ENCODE measurements around the gene RPLP2. TPM values are rescaled to one million over a fixed set of nuclear protein-coding genes. Genes with fewer than 3 reads are reported as not detected.

RPLP2 gene
- total and polyA plus RNA-seq, 2 of the 4 experiments (the other 2 are of a cell fraction): 59.9 to 1,897 TPM

DNA sequence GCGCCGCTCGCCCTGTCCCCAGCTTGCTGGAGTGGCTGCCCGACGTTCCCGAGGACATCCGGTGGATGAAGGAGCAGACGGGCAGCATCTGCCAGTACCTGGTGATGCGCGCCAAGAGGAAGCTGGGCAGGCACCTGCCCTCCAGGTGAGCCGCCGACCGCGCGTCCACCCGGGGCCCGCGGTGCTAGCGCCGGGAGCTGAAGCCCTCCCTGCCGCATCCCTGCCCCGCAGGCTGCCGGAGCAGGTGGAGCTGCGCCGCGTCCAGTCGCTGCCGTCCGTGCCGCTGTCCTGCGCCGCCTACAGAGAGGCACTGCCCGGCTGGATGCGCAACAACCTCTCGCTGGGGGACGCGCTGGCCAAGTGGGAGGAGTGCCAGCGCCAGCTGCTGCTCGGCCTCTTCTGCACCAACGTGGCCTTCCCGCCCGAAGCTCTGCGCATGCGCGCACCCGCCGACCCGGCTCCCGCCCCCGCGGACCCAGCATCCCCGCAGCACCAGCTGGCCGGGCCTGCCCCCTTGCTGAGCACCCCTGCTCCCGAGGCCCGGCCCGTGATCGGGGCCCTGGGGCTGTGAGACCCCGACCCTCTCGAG, 14.6 kb downstream of the RPLP2 start:
- Histone ChIP-seq H3K4ac (ENCODE audit: low read depth, low read length) (no peak overlapping the region), H3K9me3 (ENCODE audit: control insufficient read depth, insufficient read depth, low read length) (no peaks in the 10 kb centered on the region), H3K56ac (ENCODE audit: extremely low read depth, insufficient read depth, low read length) (no peak overlapping the region), H3K27ac (ENCODE audit: insufficient read depth, low read length) (no peak overlapping the region), H3K23ac (ENCODE audit: low read depth, low read length) (no peak overlapping the region), H3K9ac (ENCODE audit: low read depth, low read length) (no peak overlapping the region), H2AFZ (replicated peaks; ENCODE audit: low read length, poor library complexity) (peak overlapping the region; percentile 21), H4K91ac (ENCODE audit: insufficient read depth, low read depth, low read length) (no peak overlapping the region), H3K18ac (ENCODE audit: low read depth, low read length) (no peak overlapping the region), H2BK15ac (ENCODE audit: low read depth, low read length) (no peak overlapping the region), H4K8ac (ENCODE audit: low read depth in 2 of 2, low read length in 2 of 2) (no peak overlapping the region), H3K79me1 (ENCODE audit: low read depth in 1 of 2, low read length in 2 of 2) (peaks cover 19 to 29% of the 10 kb centered on the region in 2 experiments), H2BK20ac (ENCODE audit: low read depth, low read length) (no peak overlapping the region), H3K9me1 (ENCODE audit: insufficient read depth, low read length) (peaks cover 13% of the 10 kb centered on the region), H3K36me3 (ENCODE audit: control insufficient read depth, insufficient read depth, low read length) (peaks cover 30% of the 10 kb centered on the region), H2BK120ac (ENCODE audit: low read depth, low read length) (no peak overlapping the region), H3K27me3 (ENCODE audit: control insufficient read depth, insufficient read depth, low read length) (peaks cover 6% of the 10 kb centered on the region; the same call in 1 of the 2 replicates), H3K4me1 (ENCODE audit: control insufficient read depth, insufficient read depth, low read length) (peaks cover 21% of the 10 kb centered on the region), H2AK9ac (replicated peaks; ENCODE audit: low read depth, low read length, poor library complexity) (no peak overlapping the region), H4K20me1 (ENCODE audit: insufficient read depth, low read length) (peaks cover 42% of the 10 kb centered on the region), H2BK5ac (ENCODE audit: low read depth, low read length, poor library complexity, severe bottlenecking) (no peak overlapping the region), H2AK5ac (ENCODE audit: low read depth, low read length) (no peak overlapping the region), H3K4me3 (ENCODE audit: insufficient read depth, low read depth, low read length) (no peak overlapping the region), H3K4me2 (ENCODE audit: low read depth, low read length) (no peak overlapping the region), H3K14ac (replicated peaks; ENCODE audit: low read depth, low read length) (no peak overlapping the region), H4K5ac (ENCODE audit: low read depth, low read length) (no peak overlapping the region)
- DNase-seq: no peak
- ChIA-PET POLR2A (ENCODE audit: unreplicated experiment) (no interaction called here), CTCF (no interaction called here)
- in situ Hi-C loops (cut with MboI; ENCODE audit: low sequenced_read_pairs) (no loop called here), dilution Hi-C loops (cut with HindIII; ENCODE audit: low sequenced_read_pairs, unreplicated experiment) (no loop called here), intact Hi-C loops (cut with micrococcal nuclease) (no loop called here)
- 83% methylated on average over 39 of the region's 59 CpGs; no CpG with 5 or more reads in 1 of the 2 experiments for WGBS, 2 experiments (ENCODE audit: extremely low coverage in 2 of 2, insufficient read length in 1 of 2)
- BruUV-seq (replicated peaks): TSS peak; percentile 77
- no peak for ATAC-seq (ENCODE audit: low read depth)
- TF ChIP-seq RFX5 (IDR thresholded peaks at IDR 0.05; ENCODE audit: low read depth, low read length): no peak
- no peak for TF ChIP-seq SMC3 (IDR thresholded peaks at IDR 0.05; ENCODE audit: low read depth, low read length)
- TF ChIP-seq RAD21 (IDR thresholded peaks at IDR 0.05; ENCODE audit: low read length): no peak
- no peak for TF ChIP-seq MAFK (IDR thresholded peaks at IDR 0.05; ENCODE audit: low read depth, low read length)
- TF ChIP-seq BHLHE40 (IDR thresholded peaks at IDR 0.05; ENCODE audit: low read depth, low read length): no peak
- TF ChIP-seq MXI1 (IDR thresholded peaks at IDR 0.05; ENCODE audit: borderline replicate concordance, low read depth, low read length): no peak
- TF ChIP-seq MAZ (IDR thresholded peaks at IDR 0.05; ENCODE audit: borderline replicate concordance, low read depth, low read length): no peak
- TF ChIP-seq, protein P1, sequence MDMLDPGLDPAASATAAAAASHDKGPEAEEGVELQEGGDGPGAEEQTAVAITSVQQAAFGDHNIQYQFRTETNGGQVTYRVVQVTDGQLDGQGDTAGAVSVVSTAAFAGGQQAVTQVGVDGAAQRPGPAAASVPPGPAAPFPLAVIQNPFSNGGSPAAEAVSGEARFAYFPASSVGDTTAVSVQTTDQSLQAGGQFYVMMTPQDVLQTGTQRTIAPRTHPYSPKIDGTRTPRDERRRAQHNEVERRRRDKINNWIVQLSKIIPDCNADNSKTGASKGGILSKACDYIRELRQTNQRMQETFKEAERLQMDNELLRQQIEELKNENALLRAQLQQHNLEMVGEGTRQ (IDR thresholded peaks at IDR 0.05; ENCODE audit: low read depth, low read length): no peak
- TF ChIP-seq RCOR1 (IDR thresholded peaks at IDR 0.05; ENCODE audit: insufficient replicate concordance, low read length): no peak
- no peak for TF ChIP-seq POLR2A (IDR thresholded peaks at IDR 0.05; ENCODE audit: low read depth, low read length)
- no peak for TF ChIP-seq CEBPB (IDR thresholded peaks at IDR 0.05; ENCODE audit: low read depth, low read length)
- TF ChIP-seq CHD1 (IDR thresholded peaks at IDR 0.05; ENCODE audit: low read depth, low read length): no peak
- no peak for TF ChIP-seq FOS (IDR thresholded peaks at IDR 0.05; ENCODE audit: low read depth, low read length)
- TF ChIP-seq, protein P2, sequence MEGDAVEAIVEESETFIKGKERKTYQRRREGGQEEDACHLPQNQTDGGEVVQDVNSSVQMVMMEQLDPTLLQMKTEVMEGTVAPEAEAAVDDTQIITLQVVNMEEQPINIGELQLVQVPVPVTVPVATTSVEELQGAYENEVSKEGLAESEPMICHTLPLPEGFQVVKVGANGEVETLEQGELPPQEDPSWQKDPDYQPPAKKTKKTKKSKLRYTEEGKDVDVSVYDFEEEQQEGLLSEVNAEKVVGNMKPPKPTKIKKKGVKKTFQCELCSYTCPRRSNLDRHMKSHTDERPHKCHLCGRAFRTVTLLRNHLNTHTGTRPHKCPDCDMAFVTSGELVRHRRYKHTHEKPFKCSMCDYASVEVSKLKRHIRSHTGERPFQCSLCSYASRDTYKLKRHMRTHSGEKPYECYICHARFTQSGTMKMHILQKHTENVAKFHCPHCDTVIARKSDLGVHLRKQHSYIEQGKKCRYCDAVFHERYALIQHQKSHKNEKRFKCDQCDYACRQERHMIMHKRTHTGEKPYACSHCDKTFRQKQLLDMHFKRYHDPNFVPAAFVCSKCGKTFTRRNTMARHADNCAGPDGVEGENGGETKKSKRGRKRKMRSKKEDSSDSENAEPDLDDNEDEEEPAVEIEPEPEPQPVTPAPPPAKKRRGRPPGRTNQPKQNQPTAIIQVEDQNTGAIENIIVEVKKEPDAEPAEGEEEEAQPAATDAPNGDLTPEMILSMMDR (conservative IDR thresholded peaks at IDR 0.05; ENCODE audit: low read depth, low read length): no peak
- TF ChIP-seq, protein P3, sequence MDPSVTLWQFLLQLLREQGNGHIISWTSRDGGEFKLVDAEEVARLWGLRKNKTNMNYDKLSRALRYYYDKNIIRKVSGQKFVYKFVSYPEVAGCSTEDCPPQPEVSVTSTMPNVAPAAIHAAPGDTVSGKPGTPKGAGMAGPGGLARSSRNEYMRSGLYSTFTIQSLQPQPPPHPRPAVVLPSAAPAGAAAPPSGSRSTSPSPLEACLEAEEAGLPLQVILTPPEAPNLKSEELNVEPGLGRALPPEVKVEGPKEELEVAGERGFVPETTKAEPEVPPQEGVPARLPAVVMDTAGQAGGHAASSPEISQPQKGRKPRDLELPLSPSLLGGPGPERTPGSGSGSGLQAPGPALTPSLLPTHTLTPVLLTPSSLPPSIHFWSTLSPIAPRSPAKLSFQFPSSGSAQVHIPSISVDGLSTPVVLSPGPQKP (IDR thresholded peaks at IDR 0.05; ENCODE audit: borderline replicate concordance, low read depth, low read length): no peak
- no peak for TF ChIP-seq NFE2L2 (IDR thresholded peaks at IDR 0.05; ENCODE audit: low read depth, low read length)
